ENCODE results near the gene PRDM12.

DNA sequence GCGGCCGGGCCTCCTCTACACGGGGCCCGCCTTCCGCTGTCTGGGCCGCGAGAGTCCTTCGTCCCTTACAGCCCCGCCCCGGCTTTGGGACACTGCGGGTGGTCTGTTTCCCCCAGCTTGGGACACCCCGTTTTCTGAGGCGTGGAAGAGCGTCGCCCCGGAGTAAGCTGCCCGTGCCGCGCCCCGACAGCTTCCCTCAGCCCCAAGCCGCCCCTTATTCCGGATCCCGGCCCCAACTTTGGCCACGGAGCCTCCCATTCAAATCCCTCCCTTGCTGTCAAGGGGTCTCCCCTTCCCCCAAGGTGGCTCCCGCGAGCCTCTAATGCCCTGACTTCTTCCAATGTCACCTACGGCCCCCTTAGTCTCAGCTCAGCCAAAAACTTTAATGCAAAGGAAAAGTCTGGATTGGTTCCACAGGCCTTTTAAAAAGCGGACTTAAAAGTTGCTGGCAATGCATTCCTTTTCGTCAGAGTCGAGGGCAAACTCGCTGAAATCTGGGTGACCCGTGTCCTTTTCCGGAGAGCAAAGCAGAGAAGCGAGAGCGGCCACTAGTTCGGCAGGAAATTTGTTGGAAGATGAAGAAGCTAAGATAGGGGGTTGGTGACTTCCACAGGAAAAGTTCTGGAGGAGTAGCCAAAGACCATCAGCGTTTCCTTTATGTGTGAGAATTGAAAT is 49.0 kb downstream of the PRDM12 start:
- TF ChIP-seq JUNB (IDR thresholded peaks at IDR 0.05; ENCODE audit: unreplicated experiment) (no peak), EZH2phosphoT487 (IDR thresholded peaks at IDR 0.05; ENCODE audit: unreplicated experiment) (no peak)
- TF ChIP-seq, protein P1, sequence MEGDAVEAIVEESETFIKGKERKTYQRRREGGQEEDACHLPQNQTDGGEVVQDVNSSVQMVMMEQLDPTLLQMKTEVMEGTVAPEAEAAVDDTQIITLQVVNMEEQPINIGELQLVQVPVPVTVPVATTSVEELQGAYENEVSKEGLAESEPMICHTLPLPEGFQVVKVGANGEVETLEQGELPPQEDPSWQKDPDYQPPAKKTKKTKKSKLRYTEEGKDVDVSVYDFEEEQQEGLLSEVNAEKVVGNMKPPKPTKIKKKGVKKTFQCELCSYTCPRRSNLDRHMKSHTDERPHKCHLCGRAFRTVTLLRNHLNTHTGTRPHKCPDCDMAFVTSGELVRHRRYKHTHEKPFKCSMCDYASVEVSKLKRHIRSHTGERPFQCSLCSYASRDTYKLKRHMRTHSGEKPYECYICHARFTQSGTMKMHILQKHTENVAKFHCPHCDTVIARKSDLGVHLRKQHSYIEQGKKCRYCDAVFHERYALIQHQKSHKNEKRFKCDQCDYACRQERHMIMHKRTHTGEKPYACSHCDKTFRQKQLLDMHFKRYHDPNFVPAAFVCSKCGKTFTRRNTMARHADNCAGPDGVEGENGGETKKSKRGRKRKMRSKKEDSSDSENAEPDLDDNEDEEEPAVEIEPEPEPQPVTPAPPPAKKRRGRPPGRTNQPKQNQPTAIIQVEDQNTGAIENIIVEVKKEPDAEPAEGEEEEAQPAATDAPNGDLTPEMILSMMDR (conservative IDR thresholded peaks at IDR 0.05; ENCODE audit: low read depth in 2 of 2) = peak in 1 of 2 experiments; percentile 37; a peak in 2 of 4 replicates

Data from GM23338 (cell line).